SK-N-SH (cell line): ENCODE results near the gene RIMKLA. TPM values are rescaled to one million over a fixed set of nuclear protein-coding genes. Genes with fewer than 3 reads are reported as not detected.

ENCODE experiments used
- CTCF ChIA-PET: fragments of 300-600, 350-600 bp; formaldehyde crosslinking; extraction: SDS; loops from one replicate; lab custom pipeline; 2021; lab: Yijun Ruan, JAX
- POLR2A ChIA-PET: fragments of 350-600 bp; sonication (Branson Sonifier 250); formaldehyde crosslinking; extraction: SDS; loops from one replicate; lab custom pipeline; 2020; ENCODE audit warnings: antibody characterized with exemption, inconsistent platforms; lab: Yijun Ruan, JAX
- DNase-seq: peaks from one replicate; pipeline ENCODE4 v3.0.0; 2012
- H2AFZ ChIP-seq: fragments of 200-600 bp; sonication (generic); 2 replicates; pipeline ENCODE4 v1.8.1; 2016; ENCODE audit warnings: antibody characterized with exemption, mild to moderate bottlenecking, low read depth
- H3F3A ChIP-seq: fragments of 200-600 bp; sonication (generic); replicated peaks from 2 replicates; pipeline ENCODE3; 2016; ENCODE audit warnings: antibody characterized with exemption, mild to moderate bottlenecking; ENCODE audit not compliant: insufficient read depth
- H3K27ac ChIP-seq, 2 experiments: fragments of 200-500 bp in 1 of 2; fragments of 200-600 bp in 1 of 2; sonication (Bioruptor generic) in 1 of 2; sonication (generic), shearing (Covaris generic) in 1 of 2; 2 replicates each; pipeline versions ENCODE4 v1.5.1 to v1.6.1; 2014 to 2016; ENCODE audit warnings: low read depth in 2 of 2, inconsistent platforms in 1 of 2, low read length in 1 of 2, mild to moderate bottlenecking in 1 of 2, mixed read lengths in 1 of 2
- H3K27me3 ChIP-seq: fragments of 200-600 bp; sonication (generic), shearing (Covaris generic); 2 replicates; pipeline ENCODE4 v1.6.1; 2016; ENCODE audit warnings: mixed run types; ENCODE audit not compliant: insufficient read depth
- H3K36me3 ChIP-seq, 2 experiments: fragments of 200-500 bp in 1 of 2; fragments of 200-600 bp in 1 of 2; sonication (Bioruptor generic) in 1 of 2; sonication (generic) in 1 of 2; replicated peaks in 1 of 2; 2 replicates each; pipeline versions ENCODE3 to v1.5.1; 2014 to 2016; ENCODE audit warnings: low read length in 1 of 2, mild to moderate bottlenecking in 1 of 2; ENCODE audit not compliant: insufficient read depth in 2 of 2, control insufficient read depth in 1 of 2
- H3K4me1 ChIP-seq, 2 experiments: fragments of 200-500 bp in 1 of 2; fragments of 200-600 bp in 1 of 2; sonication (Bioruptor generic) in 1 of 2; sonication (generic), shearing (Covaris generic) in 1 of 2; 2 replicates each; pipeline versions ENCODE4 v1.5.1 to v1.6.1; 2014 to 2016; ENCODE audit warnings: low read depth in 1 of 2, low read length in 1 of 2, mixed run types in 1 of 2; ENCODE audit not compliant: insufficient read depth in 2 of 2, control insufficient read depth in 1 of 2
- H3K4me2 ChIP-seq: fragments of 200-600 bp; sonication (generic), shearing (Covaris generic); 2 replicates; pipeline ENCODE4 v1.6.1; 2017; ENCODE audit warnings: mixed run types
- H3K4me3 ChIP-seq, 2 experiments: fragments of 200-500 bp in 1 of 2; fragments of 200-600 bp in 1 of 2; sonication (Bioruptor generic) in 1 of 2; sonication (generic), shearing (Covaris generic) in 1 of 2; 2 replicates each; pipeline versions ENCODE4 v1.5.1 to v1.8.1; 2014 to 2016; ENCODE audit warnings: low read depth in 2 of 2, inconsistent platforms in 1 of 2, low read length in 1 of 2, mild to moderate bottlenecking in 1 of 2, mixed read lengths in 1 of 2, moderate library complexity in 1 of 2
- H3K79me2 ChIP-seq: fragments of 200-600 bp; sonication (generic); 2 replicates; pipeline ENCODE4 v1.8.1; 2017; ENCODE audit warnings: mild to moderate bottlenecking; ENCODE audit not compliant: insufficient read depth
- H3K9ac ChIP-seq: fragments of 200-600 bp; sonication (generic); 2 replicates; pipeline ENCODE4 v1.6.1; 2017; ENCODE audit warnings: mixed run types
- H3K9me2 ChIP-seq: fragments of 200-600 bp; sonication (generic); 2 replicates; pipeline ENCODE4 v1.6.1; 2017; ENCODE audit warnings: mixed run types
- H3K9me3 ChIP-seq: fragments of 200-600 bp; sonication (generic); 2 replicates; pipeline ENCODE4 v1.6.1; 2017; ENCODE audit warnings: mixed run types, mild to moderate bottlenecking, moderate library complexity
- H4K20me1 ChIP-seq: fragments of 200-600 bp; sonication (generic); 2 replicates; pipeline ENCODE4 v1.6.1; 2017; ENCODE audit warnings: mild to moderate bottlenecking, mixed run types; ENCODE audit not compliant: insufficient read depth
- EP300 ChIP-seq, 2 experiments: IDR thresholded peaks; 2 replicates each; pipeline versions ENCODE4 v1.4.0 to v1.6.1; 2012; ENCODE audit warnings: borderline replicate concordance in 1 of 2, low read depth in 1 of 2, low read length in 1 of 2
- EZH2phosphoT487 ChIP-seq: fragments of 200-600 bp; sonication (generic); IDR thresholded peaks from 2 replicates; pipeline ENCODE4 v1.6.1; 2017; ENCODE audit warnings: low read depth, mixed run types, mild to moderate bottlenecking, antibody characterized with exemption, moderate library complexity, borderline replicate concordance
- FOSL2 ChIP-seq: IDR thresholded peaks from 2 replicates; pipeline ENCODE4 v1.4.0; 2012; ENCODE audit warnings: low read depth, mild to moderate bottlenecking, moderate library complexity, borderline replicate concordance
- FOXM1 ChIP-seq: IDR thresholded peaks from 2 replicates; pipeline ENCODE4 v1.4.0; 2012; ENCODE audit warnings: low read depth, mild to moderate bottlenecking
- GATA2 ChIP-seq: sonication (generic); formaldehyde crosslinking; IDR thresholded peaks from 2 replicates; pipeline ENCODE4 v1.5.0; 2020; ENCODE audit warnings: mild to moderate bottlenecking, missing genetic modification reagents
- IRF3 ChIP-seq: fragments of 150-350 bp; IDR thresholded peaks from 2 replicates; pipeline ENCODE4 v1.6.1; 2016; ENCODE audit warnings: mild to moderate bottlenecking, low read depth, low read length
- JUND ChIP-seq: IDR thresholded peaks from 2 replicates; pipeline ENCODE4 v1.4.0; 2012
- MXI1 ChIP-seq: IDR thresholded peaks from 2 replicates; pipeline ENCODE4 v1.6.1; 2012; ENCODE audit warnings: mild to moderate bottlenecking, low read depth, low read length, improper control_type of control experiment
- NFIC ChIP-seq: IDR thresholded peaks from 2 replicates; pipeline ENCODE4 v1.4.0; 2012; ENCODE audit warnings: borderline replicate concordance
- NRF1 ChIP-seq: IDR thresholded peaks from 2 replicates; pipeline ENCODE4 v1.6.1; 2012; ENCODE audit warnings: low read depth, mild to moderate bottlenecking, low read length
- RAD21 ChIP-seq: IDR thresholded peaks from 2 replicates; pipeline ENCODE4 v1.6.1; 2012; ENCODE audit warnings: mild to moderate bottlenecking, low read length
- RCOR1 ChIP-seq: fragments of 150-350 bp; IDR thresholded peaks from 2 replicates; pipeline ENCODE4 v1.6.1; 2017; ENCODE audit warnings: antibody characterized with exemption, low read length
- RFX5 ChIP-seq: IDR thresholded peaks from 2 replicates; pipeline ENCODE4 v1.6.1; 2012; ENCODE audit warnings: mild to moderate bottlenecking, improper control_type of control experiment, low read length
- TAF1 ChIP-seq: IDR thresholded peaks from 2 replicates; pipeline ENCODE4 v1.6.1; 2012; ENCODE audit warnings: low read depth, mild to moderate bottlenecking, low read length, moderate library complexity, borderline replicate concordance
- TCF12 ChIP-seq: IDR thresholded peaks from 2 replicates; pipeline ENCODE4 v1.4.0; 2012
- TEAD4 ChIP-seq: IDR thresholded peaks from 2 replicates; pipeline ENCODE4 v1.4.0; 2012; ENCODE audit warnings: mild to moderate bottlenecking, borderline replicate concordance; ENCODE audit not compliant: insufficient read depth
- USF1 ChIP-seq: IDR thresholded peaks from 2 replicates; pipeline ENCODE4 v1.4.0; 2012; ENCODE audit warnings: low read depth, borderline replicate concordance
- USF2 ChIP-seq: fragments of 150-350 bp; IDR thresholded peaks from 2 replicates; pipeline ENCODE4 v1.6.1; 2017; ENCODE audit warnings: antibody characterized with exemption, low read length, low read depth, borderline replicate concordance
- YY1 ChIP-seq: IDR thresholded peaks from 2 replicates; pipeline ENCODE4 v1.4.0; 2012; ENCODE audit warnings: low read depth, mild to moderate bottlenecking
- WGBS: methylation state at CpG from one replicate; pipeline ENCODE4 v1.1.6; 2017; ENCODE audit warnings: low lambda C conversion rate; 5-methylcytosine and 5-hydroxymethylcytosine counted together
- polyA plus RNA-seq, 3 experiments: library from polyadenylated mRNA; depleted of rRNA; stranded (reverse); fragments of >200 nt; gene quantifications; 2 replicates each; pipeline ENCODE4 v1.2.3, GENCODE V29; 2012

The RIMKLA gene
- polyA plus RNA-seq, 1 of the 3 experiments (the other 2 are of a cell fraction): 0.08 TPM

GRCh38 chr1:42466030-42466429, 85.4 kb downstream of the RIMKLA start:
- peaks cover 6 to 8% of the 10 kb centered on the region in 2 experiments; a peak in 2 of 4 replicates for H3K4me1 ChIP-seq
- ChIA-PET POLR2A (no interaction called here), CTCF (no interaction called here)
- TF ChIP-seq RCOR1: no peak
- TF ChIP-seq YY1: no peak
- TF ChIP-seq IRF3: no peak
- no peak for TF ChIP-seq FOSL2
- no peak for TF ChIP-seq JUND
- no peak for TF ChIP-seq NRF1
- TF ChIP-seq USF1: no peak
- TF ChIP-seq EP300 (IDR thresholded peaks at IDR 0.05; ENCODE audit: borderline replicate concordance in 1 of 2, low read depth in 1 of 2, low read length in 1 of 2): no peak
- no peak for TF ChIP-seq TCF12
- TF ChIP-seq USF2: no peak
- TF ChIP-seq RFX5: no peak
- TF ChIP-seq FOXM1: no peak
- TF ChIP-seq NFIC: no peak
- TF ChIP-seq GATA2: no peak
- TF ChIP-seq RAD21: no peak
- TF ChIP-seq MXI1: no peak
- TF ChIP-seq TAF1: no peak
- TF ChIP-seq TEAD4: no peak
- no peak for TF ChIP-seq EZH2phosphoT487
- H3K9ac ChIP-seq: no peak overlapping the region
- WGBS: 68% methylated on average over 2 of the region's 2 CpGs
- DNase-seq: no peak
- no peaks in the 10 kb centered on the region for H3K9me2 ChIP-seq
- no peak overlapping the region for H3K4me3 ChIP-seq
- no peaks in the 10 kb centered on the region for H3K27me3 ChIP-seq
- no peaks in the 10 kb centered on the region for H3K79me2 ChIP-seq
- H3K27ac ChIP-seq: no peak overlapping the region
- H3K9me3 ChIP-seq: no peaks in the 10 kb centered on the region
- peaks cover 0 to 3% of the 10 kb centered on the region in 2 experiments for H3K36me3 ChIP-seq
- no peak overlapping the region for H3K4me2 ChIP-seq
- H3F3A ChIP-seq: peaks cover 11% of the 10 kb centered on the region
- H2AFZ ChIP-seq: no peak overlapping the region
- no peaks in the 10 kb centered on the region for H4K20me1 ChIP-seq
